Panc1 (cell line): ENCODE data around the gene C19orf38.

Experiments used
- CTCF ChIP-seq: fragments of 450-650 bp; IDR thresholded peaks from 2 replicates; pipeline ENCODE4 v1.5.1; 2017; ENCODE audit warnings: mild to moderate bottlenecking
- POLR2AphosphoS5 ChIP-seq: IDR thresholded peaks from 2 replicates; pipeline ENCODE4 v1.6.1; 2012; ENCODE audit warnings: mild to moderate bottlenecking, low read depth, low read length, moderate library complexity
- REST ChIP-seq, 2 experiments: IDR thresholded peaks; 2 replicates each; pipeline ENCODE4 v1.6.1; 2011 to 2012; ENCODE audit warnings: low read depth in 2 of 2, control low read depth in 1 of 2, low read length in 1 of 2, mild to moderate bottlenecking in 1 of 2, moderate library complexity in 1 of 2; ENCODE audit not compliant: insufficient read depth in 1 of 2
- SIN3A ChIP-seq: IDR thresholded peaks from 2 replicates; pipeline ENCODE4 v1.6.1; 2012; ENCODE audit warnings: low read depth, mild to moderate bottlenecking, low read length, moderate library complexity, borderline replicate concordance; ENCODE audit not compliant: insufficient read depth
- TCF7L2 ChIP-seq: IDR thresholded peaks from 2 replicates; pipeline ENCODE4 v1.6.1; 2011; ENCODE audit warnings: mild to moderate bottlenecking, low read depth, low read length, inconsistent platforms

GRCh38 chr19:10872546-10873107 lies 24.4 kb downstream of the C19orf38 start:
- TF ChIP-seq CTCF (no peak), POLR2AphosphoS5 (no peak), REST (IDR thresholded peaks at IDR 0.05; ENCODE audit: insufficient read depth in 1 of 2, low read depth in 2 of 2, low read length in 1 of 2) (no peak), TCF7L2 (no peak), SIN3A (no peak)
